ENCODE data around the gene LRP6. TPM values are rescaled to one million over a fixed set of nuclear protein-coding genes. Genes with fewer than 3 reads are reported as not detected.
"Not testable (repeated sequence)": the region's sequence is repeated elsewhere in the genome, so short reads cannot be mapped to it uniquely, and the experiment has no call there.

The LRP6 gene
- polyA plus RNA-seq, 10 donors = 27.8 to 37.0 (median 33.6) TPM

GRCh38 chr12:12266389-12266872, 413 bp downstream of the LRP6 start:
- peak in 1 of 3 donors; percentile 33 for DNase-seq

GRCh38 chr12:12265571-12266388, 1.1 kb downstream of the LRP6 start:
- peak in 2 of 3 donors; percentile 44 to 62 for DNase-seq

DNA sequence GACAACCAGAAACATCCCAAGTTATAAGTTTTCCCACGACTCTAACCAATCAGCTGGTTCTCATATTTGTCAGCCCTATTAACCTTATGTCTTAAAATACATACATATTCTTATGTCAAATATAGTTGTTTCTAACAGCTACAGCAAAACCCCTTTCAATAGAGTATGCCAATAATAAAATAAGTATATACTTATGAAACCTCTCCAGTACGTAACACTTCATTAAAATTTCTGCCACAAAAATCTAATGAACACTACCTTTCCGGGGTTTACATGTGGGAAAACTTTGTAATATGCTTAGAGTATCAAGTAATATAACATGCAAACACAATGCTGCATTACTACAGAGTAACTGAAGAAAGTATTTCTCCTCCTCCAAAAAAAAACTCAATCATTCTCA, 1.8 kb downstream of the LRP6 start:
- DNase-seq = no peak

GRCh38 chr12:12263909-12264308, 2.9 kb downstream of the LRP6 start:
- DNase-seq = no peak

GRCh38 chr12:12256291-12256757, 10.5 kb downstream of the LRP6 start:
- not testable (repeated sequence) for DNase-seq

DNA sequence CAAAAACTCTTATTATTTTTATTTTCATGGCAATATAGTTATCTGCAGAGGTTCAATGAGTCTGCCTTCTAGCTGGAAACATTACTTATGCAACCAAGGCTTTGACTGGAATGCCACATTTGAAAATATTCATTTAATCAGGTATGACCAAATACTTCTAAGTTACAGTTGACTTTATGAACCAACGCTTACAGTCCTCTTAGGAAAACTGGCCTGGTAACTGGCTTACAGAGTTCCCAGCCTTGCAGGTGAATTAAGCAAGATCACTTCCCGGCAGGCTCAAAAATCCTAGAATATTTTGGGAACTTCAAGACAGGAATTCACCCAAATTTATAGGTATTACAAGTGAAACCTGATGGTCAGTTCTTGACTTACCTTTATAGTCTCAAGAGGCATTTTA, 12.3 kb downstream of the LRP6 start:
- no peak for DNase-seq

- DNase-seq = no peak
These were observed 17.4 kb downstream of the LRP6 start for GRCh38 chr12:12249216-12250050.

DNA sequence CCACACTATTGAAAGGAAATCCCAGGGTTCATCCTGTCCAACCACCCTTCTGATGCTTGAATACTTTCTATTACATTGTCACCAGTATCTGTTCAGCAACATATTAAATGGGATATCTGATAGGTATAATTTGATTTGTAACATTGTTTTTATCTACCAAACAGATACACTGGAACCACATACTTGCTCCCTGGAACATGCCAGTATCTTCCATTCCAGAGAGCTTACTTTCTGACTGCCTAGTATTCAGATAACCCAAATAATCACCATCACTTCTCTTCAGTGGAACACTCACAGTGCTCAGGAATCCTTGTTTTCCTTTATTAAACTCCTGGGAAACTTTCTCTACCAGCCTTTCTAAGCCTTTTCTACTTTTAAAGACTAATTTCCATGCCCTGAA, 19.3 kb downstream of the LRP6 start:
- DNase-seq = no peak

GRCh38 chr12:12244341-12244740, 22.5 kb downstream of the LRP6 start:
- DNase-seq = no peak

GRCh38 chr12:12240662-12241340, 26.0 kb downstream of the LRP6 start:
- DNase-seq = peak; percentile 60 to 78 (median 68)

DNA sequence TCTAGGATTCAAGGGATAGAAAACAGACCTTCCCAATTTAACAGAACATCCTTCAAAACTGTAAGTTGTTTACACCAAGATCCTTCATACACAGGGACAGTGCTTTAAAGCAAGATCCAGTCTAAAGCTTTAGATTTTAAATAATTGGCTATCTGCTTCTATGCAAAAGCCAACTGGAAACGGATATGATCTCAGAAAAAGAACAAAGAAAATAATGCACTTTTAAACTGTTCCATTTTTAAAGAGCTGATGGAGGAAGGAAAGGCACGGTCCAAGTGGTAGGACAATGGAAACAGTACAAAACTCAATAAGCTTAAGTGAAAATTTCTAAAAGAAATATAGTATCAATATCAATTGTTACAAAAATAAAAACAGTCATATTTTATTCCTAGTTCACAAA, 27.7 kb downstream of the LRP6 start:
- no peak for DNase-seq

DNA sequence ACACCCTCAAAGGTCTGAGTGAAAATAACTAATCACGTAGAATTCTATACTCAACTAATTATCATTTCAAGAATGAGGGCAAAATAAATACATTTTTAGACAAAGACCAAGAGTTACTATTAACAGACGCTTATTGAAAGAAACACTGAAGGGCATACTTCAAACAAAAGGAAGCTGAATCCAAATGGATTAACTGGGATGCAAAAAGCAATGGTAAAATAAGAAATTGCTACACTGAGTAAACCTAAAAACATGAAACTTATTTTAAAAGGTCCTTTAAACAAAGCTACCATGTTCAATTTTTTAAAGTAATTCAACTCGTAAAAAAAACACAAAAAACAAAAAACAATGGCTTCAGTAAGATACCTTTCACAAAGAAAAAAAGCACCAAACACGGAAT, 28.2 kb downstream of the LRP6 start:
- no peak for DNase-seq

DNA sequence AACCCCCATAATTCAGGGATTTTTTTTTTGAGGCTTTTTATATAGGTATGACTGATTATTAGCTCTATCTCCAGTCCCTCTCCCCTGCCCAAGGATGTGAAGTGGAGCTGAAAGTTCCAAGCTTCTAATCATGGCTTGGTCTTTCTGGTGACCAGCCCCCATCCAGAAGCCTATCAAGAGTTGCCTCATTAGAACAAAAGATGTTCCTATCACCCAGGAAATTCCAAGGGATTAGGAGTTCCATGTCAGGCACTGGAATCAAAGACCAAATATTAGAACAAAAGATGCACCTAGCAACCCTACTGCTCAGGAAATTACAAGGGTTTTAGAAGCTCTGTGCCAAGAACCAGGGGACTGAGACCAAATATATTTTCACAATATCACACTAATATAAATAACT, 29.9 kb downstream of the LRP6 start:
- no peak for DNase-seq

GRCh38 chr12:12230275-12230674, 36.6 kb downstream of the LRP6 start:
- DNase-seq = no peak

DNA sequence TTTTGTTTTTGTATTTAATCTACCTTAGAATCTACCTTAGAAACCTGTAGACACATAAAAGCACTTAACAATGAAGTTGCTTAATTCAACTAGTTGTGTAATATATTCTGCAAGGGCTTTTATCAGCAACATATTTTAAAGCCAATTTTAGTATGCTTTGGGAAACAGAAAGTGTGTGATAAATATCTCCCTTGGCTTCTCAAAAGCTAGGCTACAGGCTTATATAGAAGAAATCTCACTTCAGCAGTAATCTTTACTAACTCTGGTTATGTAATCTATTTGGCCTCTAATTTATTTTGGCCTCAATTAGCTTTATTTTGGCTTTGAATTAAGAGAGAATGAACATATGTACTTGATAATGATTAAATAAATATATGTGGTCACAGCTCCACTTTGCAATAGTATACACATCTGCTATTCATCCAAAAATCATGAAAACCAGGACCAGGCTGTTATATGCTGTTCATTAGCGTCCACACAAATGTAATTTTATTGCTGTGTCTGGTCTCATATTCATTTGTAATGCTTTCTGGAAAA, 37.2 kb downstream of the LRP6 start:
- peak; percentile 23 to 60 (median 32) for DNase-seq

DNA sequence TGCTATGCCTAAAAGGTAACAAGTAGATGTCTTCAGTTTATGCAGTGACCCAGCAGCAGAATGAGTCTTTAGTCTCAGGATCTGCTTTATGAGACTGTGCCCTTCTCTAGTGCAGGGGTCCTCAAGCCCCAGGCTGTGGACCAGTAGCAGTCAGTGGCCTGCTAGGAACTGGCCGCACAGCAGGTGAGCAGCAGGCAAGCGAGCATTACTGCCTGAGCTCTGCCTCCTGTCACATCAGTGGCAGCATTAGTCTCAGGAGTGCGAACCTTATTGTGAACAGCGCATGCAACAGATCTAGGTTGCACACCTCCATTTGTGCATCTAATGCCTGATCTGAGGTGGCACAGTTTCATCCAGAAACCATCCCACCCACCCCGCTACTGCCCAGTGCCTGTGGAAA, 38.4 kb downstream of the LRP6 start:
- DNase-seq = no peak

- no peak for DNase-seq
These were observed 40.7 kb downstream of the LRP6 start for GRCh38 chr12:12226187-12226586.

DNA sequence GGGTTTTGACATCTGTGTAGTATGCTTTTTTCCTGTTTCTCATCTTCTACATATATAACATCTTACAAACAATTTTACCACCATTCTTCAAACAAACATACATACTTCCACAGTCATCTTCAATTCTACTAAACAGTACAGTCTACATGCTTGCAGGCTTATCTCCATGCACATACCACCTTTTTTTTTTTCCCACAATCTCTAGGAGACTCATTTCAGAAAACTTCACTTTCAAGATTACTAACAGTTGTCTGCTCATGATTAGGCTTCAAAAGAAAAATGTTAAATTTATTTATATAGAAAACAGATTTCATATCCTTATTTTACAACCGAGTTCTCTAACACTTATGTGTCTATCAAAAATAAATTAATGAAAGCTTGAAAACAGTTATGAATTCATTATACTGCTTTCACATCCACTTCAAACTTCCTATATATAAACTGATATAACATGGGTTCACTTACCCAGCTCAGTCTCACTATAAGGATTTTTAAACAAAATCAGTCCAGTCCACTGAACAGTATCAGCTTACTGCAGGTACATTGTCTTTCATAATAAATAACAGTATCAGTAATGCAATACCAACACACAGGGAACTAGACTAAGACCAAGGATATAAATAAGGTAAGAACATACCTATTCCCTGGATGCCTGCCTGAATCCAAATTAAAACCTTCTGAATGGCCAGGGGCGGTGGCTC, 42.5 kb downstream of the LRP6 start:
- DNase-seq = peak in 1 of 3 donors; percentile 15

DNA sequence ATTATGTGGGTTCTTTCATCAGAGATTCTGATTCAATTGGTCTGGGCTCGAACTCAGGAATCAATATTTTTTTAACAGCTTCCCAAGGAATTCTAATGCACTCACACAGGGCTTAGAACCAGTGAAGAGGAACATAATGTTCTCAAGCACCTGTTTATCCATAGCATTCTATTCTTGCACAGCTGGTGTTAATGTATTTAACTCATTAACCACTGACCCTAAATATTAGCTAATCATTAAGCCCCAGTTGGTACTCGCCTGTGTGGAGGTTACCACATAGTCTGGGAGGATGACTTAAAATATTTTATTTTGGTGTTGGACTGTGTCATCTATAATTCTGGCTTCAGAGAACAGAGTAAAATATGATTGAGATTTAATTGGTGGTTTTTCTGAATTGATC, 45.3 kb downstream of the LRP6 start:
- DNase-seq = no peak

- no peak for DNase-seq
These were observed 47.2 kb downstream of the LRP6 start for GRCh38 chr12:12219664-12220063.

DNA sequence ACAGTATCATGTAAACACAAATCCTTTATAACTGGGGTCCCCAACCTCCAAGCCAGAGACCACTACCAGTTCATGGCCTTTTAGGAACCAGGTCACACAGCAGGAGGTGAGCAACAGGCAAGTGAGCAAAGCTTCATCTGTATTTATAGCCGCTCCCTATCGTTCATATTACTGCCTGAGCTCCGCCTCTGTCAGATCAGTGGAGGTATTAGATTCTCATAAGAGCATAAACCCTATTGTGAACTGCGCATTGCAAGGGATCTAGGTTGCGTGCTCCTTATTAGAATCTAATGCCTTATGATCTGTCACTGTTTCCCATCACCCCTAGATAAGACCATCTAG, 49.9 kb downstream of the LRP6 start:
- DNase-seq = no peak
